KBM-7 (cell line): Measurements from ENCODE around the gene ASPDH.
"Not testable (repeated sequence)": the region's sequence is repeated elsewhere in the genome, so short reads cannot be mapped to it uniquely, and the experiment has no call there.

Experiments used
- DNase-seq: peaks from one replicate; pipeline ENCODE4 v3.0.0-alpha.2; 2015
- in situ Hi-C: fragments of 300-500 bp; cut with MboI; formaldehyde crosslinking; loops from 2 replicates; pipeline ENCODE4 v1.14.3; 2020; ENCODE audit warnings: low sequenced_read_pairs, low pct_unique_long_range_greater_than_20kb, mixed read lengths

The ASPDH gene

GRCh38 chr19:50549059-50549926 is 35.6 kb upstream of the ASPDH start:
- in situ Hi-C loops, result no loop called here
- no peak for DNase-seq

- in situ Hi-C loops, result no loop called here
- DNase-seq, result no peak
These were observed 34.7 kb upstream of the ASPDH start for GRCh38 chr19:50548191-50549058.

GRCh38 chr19:50547385-50548190 is 33.9 kb upstream of the ASPDH start:
- in situ Hi-C loops, result no loop called here
- DNase-seq, result no peak

GRCh38 chr19:50546527-50547221 is 33.0 kb upstream of the ASPDH start:
- no peak for DNase-seq
- in situ Hi-C loops, result no loop called here

GRCh38 chr19:50542943-50543342 is 29.2 kb upstream of the ASPDH start:
- no peak for DNase-seq
- in situ Hi-C loops, result no loop called here

GRCh38 chr19:50537769-50538230 is 24.1 kb upstream of the ASPDH start:
- in situ Hi-C loops, result no loop called here
- peak; percentile 86 for DNase-seq

- in situ Hi-C loops, result no loop called here
- no peak for DNase-seq
These were observed 23.6 kb upstream of the ASPDH start for GRCh38 chr19:50537306-50537685.

- in situ Hi-C loops, result no loop called here
- DNase-seq, result no peak
These were observed 23.1 kb upstream of the ASPDH start for GRCh38 chr19:50536662-50537305.

- no peak for DNase-seq
- in situ Hi-C loops, result no loop called here
These were observed 22.0 kb upstream of the ASPDH start for GRCh38 chr19:50535672-50536187.

- in situ Hi-C loops, result no loop called here
- DNase-seq, result no peak
These were observed 20.8 kb upstream of the ASPDH start for GRCh38 chr19:50534478-50534877.

- in situ Hi-C loops, result no loop called here
- no peak for DNase-seq
These were observed 19.2 kb upstream of the ASPDH start for GRCh38 chr19:50532952-50533351.

GRCh38 chr19:50531171-50531612 is 17.5 kb upstream of the ASPDH start:
- in situ Hi-C loops, result no loop called here

GRCh38 chr19:50528052-50528451 is 14.3 kb upstream of the ASPDH start:
- in situ Hi-C loops, DNase-seq: not testable (repeated sequence)

More at GRCh38 chr19:50531171-50531612, 17.5 kb upstream of the ASPDH start:
- DNase-seq, result no peak

GRCh38 chr19:50522881-50523280 is 9.2 kb upstream of the ASPDH start:
- in situ Hi-C loops, result no loop called here

GRCh38 chr19:50520822-50521465 is 7.2 kb upstream of the ASPDH start:
- DNase-seq, result no peak
- in situ Hi-C loops, result no loop called here

More at GRCh38 chr19:50522881-50523280, 9.2 kb upstream of the ASPDH start:
- no peak for DNase-seq

GRCh38 chr19:50519006-50519575 is 5.4 kb upstream of the ASPDH start:
- in situ Hi-C loops, result no loop called here
- DNase-seq, result no peak
